ENCODE data around the gene TAOK2. TPM values are rescaled to one million over a fixed set of nuclear protein-coding genes. Genes with fewer than 3 reads are reported as not detected.

TAOK2 gene
- total and polyA plus RNA-seq, 8 donors, result 12.5 to 135 (median 34.3) TPM

DNA sequence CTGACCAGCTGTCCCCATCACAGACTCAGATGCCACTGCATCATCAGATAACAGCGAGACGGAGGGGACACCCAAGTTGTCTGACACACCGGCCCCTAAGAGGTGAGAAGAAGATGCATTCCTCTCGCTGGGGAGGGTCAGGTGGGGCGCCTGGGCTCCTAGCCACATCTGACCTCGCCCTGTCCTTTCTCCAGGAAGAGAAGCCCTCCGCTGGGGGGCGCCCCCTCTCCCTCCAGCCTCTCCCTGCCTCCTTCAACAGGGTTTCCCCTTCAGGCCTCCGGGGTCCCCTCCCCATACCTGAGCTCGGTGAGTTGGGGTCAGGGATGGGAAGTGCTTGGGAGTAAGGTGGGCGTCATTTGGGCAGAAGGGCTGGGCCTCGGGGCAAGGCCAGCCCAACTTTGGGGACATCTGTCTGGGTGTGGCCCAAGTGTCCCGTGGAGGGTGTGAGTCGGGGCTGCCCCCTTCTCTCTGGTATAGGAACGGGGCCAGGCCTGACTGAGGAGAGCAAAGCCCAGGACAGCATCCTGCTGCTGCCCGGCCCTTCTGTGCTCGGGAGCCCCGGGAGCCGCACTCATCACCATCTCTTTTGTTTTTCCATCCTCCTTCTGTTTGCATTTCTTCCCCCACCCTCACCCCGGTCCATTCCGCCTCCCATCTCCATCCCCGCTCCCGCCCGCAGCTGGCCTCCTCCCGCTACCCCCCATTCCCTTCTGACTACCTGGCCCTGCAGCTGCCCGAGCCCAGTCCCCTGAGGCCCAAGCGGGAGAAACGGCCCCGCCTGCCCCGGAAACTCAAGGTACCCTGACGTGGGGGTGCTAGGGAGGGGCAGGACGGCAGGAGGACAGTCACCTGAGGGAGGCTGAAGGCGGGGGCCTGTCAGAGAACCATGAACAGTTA, 27.3 kb downstream of the TAOK2 start:
- H3K4me1 ChIP-seq, result peaks cover 18 to 35% (median 32%) of the 10 kb centered on the region in 4 donors
- no peaks in the 10 kb centered on the region for H3K27me3 ChIP-seq
- no peaks in the 10 kb centered on the region for H3K9me3 ChIP-seq
- H3K27ac ChIP-seq, result no peak overlapping the region
- peaks cover 0 to 66% (median 51%) of the 10 kb centered on the region in 4 donors for H3K36me3 ChIP-seq
- TF ChIP-seq POLR2AphosphoS5 (IDR thresholded peaks at IDR 0.05), result no peak
- TF ChIP-seq EP300 (IDR thresholded peaks at IDR 0.05), result no peak
- TF ChIP-seq POLR2A (IDR thresholded peaks at IDR 0.05), result no peak
- TF ChIP-seq, protein P1, sequence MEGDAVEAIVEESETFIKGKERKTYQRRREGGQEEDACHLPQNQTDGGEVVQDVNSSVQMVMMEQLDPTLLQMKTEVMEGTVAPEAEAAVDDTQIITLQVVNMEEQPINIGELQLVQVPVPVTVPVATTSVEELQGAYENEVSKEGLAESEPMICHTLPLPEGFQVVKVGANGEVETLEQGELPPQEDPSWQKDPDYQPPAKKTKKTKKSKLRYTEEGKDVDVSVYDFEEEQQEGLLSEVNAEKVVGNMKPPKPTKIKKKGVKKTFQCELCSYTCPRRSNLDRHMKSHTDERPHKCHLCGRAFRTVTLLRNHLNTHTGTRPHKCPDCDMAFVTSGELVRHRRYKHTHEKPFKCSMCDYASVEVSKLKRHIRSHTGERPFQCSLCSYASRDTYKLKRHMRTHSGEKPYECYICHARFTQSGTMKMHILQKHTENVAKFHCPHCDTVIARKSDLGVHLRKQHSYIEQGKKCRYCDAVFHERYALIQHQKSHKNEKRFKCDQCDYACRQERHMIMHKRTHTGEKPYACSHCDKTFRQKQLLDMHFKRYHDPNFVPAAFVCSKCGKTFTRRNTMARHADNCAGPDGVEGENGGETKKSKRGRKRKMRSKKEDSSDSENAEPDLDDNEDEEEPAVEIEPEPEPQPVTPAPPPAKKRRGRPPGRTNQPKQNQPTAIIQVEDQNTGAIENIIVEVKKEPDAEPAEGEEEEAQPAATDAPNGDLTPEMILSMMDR (IDR thresholded peaks at IDR 0.05), result no peak
- WGBS, 5 donors, result 82 to 87% (median 85%) methylated on average over 32 to 33 of the region's 33 CpGs
- intact Hi-C loops (cut with DNase I; ENCODE audit: low total_unique reads), result no loop called here
- DNase-seq, result no peak
- no peak overlapping the region for H3K4me3 ChIP-seq

DNA sequence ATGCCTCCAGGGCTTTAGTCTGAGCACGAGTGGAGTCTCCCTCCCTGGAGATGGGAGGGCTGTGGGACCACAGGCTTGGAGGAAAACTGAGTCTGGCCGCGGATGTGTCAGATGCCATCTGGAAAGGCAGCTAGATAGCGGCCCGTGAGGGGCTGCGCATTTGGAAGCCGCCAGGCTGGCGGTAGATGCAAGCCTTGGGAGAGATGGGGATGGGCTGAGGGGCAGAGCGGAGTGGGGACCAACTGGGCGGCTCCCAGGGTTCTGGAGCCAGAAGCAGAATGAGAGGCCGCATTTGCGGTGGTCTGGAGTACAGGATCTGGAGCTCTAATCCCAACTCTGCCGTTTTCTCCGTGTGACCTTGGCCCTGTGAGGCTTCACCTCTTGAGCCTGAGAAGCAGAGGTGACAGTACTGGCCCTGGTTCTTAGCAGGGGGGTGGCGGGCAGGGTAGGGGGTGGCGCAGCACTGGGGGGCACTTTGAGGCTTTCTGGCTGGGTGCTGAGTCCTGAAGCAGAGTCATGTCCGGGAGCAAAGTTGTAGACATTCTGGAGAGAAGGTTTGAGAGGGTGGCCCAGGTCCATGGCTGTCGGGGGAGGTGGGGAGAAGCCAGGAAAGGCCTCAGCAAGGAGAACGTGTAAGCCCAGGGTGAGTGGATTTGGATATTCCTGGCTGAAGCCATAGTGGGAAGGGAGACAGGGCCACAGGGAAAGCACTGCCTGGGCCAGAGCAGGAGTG, 29.1 kb downstream of the TAOK2 start:
- DNase-seq, result no peak
- Histone ChIP-seq H3K36me3 (peaks cover 0 to 60% (median 51%) of the 10 kb centered on the region in 4 donors), H3K9me3 (no peaks in the 10 kb centered on the region), H3K4me1 (peaks cover 9 to 20% (median 19%) of the 10 kb centered on the region in 4 donors), H3K4me3 (no peak overlapping the region), H3K27ac (no peak overlapping the region), H3K27me3 (peaks cover 0 to 5% (median 0%) of the 10 kb centered on the region in 3 donors)
- TF ChIP-seq POLR2AphosphoS5 (IDR thresholded peaks at IDR 0.05), result no peak
- TF ChIP-seq, protein P1 (IDR thresholded peaks at IDR 0.05), result no peak
- TF ChIP-seq EP300 (IDR thresholded peaks at IDR 0.05), result no peak
- TF ChIP-seq POLR2A (IDR thresholded peaks at IDR 0.05), result no peak
- intact Hi-C loops (cut with DNase I; ENCODE audit: low total_unique reads), result no loop called here
- 83 to 91% (median 87%) methylated on average over 19 of the region's 19 CpGs for WGBS, 5 donors

- intact Hi-C loops (cut with DNase I; ENCODE audit: low total_unique reads), result no loop called here
- DNase-seq, result no peak
- no peak overlapping the region for H3K27ac ChIP-seq
- TF ChIP-seq EP300 (IDR thresholded peaks at IDR 0.05), result no peak
- TF ChIP-seq, protein P1 (IDR thresholded peaks at IDR 0.05), result no peak
- TF ChIP-seq POLR2AphosphoS5 (IDR thresholded peaks at IDR 0.05), result no peak
- TF ChIP-seq POLR2A (IDR thresholded peaks at IDR 0.05), result no peak
- 73 to 85% (median 79%) methylated on average over 13 to 17 of the region's 17 CpGs for WGBS, 5 donors
- H3K27me3 ChIP-seq, result peaks cover 0 to 16% (median 0%) of the 10 kb centered on the region in 3 donors
- H3K4me1 ChIP-seq, result peaks cover 9 to 20% (median 19%) of the 10 kb centered on the region in 4 donors
- H3K36me3 ChIP-seq, result peaks cover 0 to 52% (median 46%) of the 10 kb centered on the region in 4 donors
- H3K4me3 ChIP-seq, result no peak overlapping the region
- H3K9me3 ChIP-seq, result no peaks in the 10 kb centered on the region
Observed at GRCh38 chr16:30003670-30004423, 30.2 kb downstream of the TAOK2 start.

- H3K4me3 ChIP-seq, result no peak overlapping the region
- intact Hi-C loops (cut with DNase I; ENCODE audit: low total_unique reads), result no loop called here
- no peaks in the 10 kb centered on the region for H3K9me3 ChIP-seq
- H3K27ac ChIP-seq, result peak overlapping the region in 2 of 5 donors; percentile 16 to 26
- WGBS, 5 donors, result 40 to 60% (median 45%) methylated on average over 1 to 19 of the region's 19 CpGs
- peaks cover 0 to 46% (median 42%) of the 10 kb centered on the region in 4 donors for H3K36me3 ChIP-seq
- H3K27me3 ChIP-seq, result peaks cover 2 to 21% (median 5%) of the 10 kb centered on the region in 3 donors
- DNase-seq, result peak in 1 of 2 donors; percentile 28
- TF ChIP-seq, protein P1 (IDR thresholded peaks at IDR 0.05), result no peak
- TF ChIP-seq POLR2A (IDR thresholded peaks at IDR 0.05), result no peak
- TF ChIP-seq EP300 (IDR thresholded peaks at IDR 0.05), result no peak
- no peak for TF ChIP-seq POLR2AphosphoS5 (IDR thresholded peaks at IDR 0.05)
- H3K4me1 ChIP-seq, result peaks cover 9 to 20% (median 19%) of the 10 kb centered on the region in 4 donors
Observed at GRCh38 chr16:30004424-30004776, 30.7 kb downstream of the TAOK2 start.
